NCI-H345 treated with DMSO at 0.1 percent for 48 hours (cell line): ENCODE data around the gene ATP10A.
"Not testable (repeated sequence)": the region's sequence is repeated elsewhere in the genome, so short reads cannot be mapped to it uniquely, and the experiment has no call there.

Source experiments
- DNase-seq: peaks from one replicate; lab custom pipeline; 2025; ENCODE audit not compliant: unreplicated experiment; lab: John Stamatoyannopoulos, UW

The ATP10A gene

DNA sequence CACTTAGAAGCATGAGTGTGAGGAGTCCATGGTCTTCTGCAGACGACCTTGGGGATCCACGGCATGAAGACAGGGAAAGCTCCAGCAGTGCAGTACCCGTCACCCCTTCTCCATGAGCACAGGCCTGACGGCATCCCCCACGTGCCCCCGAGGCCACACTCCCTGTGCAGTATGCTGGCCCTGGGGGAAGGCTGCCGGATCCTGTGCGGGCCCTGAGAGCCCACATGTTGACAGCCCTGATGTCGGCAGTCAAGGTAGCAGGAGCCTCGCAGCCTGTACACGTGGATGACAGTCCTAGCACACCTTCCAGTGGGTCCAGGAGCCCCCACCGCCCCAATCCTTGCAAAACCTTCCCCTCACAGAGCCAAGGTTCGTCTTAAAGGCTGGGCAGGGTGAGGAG lies 195.3 kb downstream of the ATP10A start:
- no peak for DNase-seq

DNA sequence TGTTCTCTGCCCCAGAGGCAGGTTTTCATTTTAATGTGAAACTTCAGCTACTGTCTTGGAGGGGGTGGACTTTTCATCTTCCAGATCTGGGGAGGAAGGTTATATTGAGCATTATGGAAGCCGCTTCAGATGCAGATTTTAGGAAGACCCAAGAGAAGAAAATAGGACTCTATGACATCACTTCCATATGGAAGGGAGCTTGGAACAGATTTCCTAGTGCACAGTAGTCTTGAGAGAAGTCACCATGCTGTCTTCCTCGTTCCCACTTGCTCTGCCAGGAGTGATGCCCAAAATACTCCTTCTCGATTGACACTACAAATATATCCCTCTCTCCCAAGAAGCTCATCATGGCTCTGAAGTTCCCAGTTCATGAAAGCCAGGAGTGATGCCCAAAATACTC lies 197.2 kb downstream of the ATP10A start:
- no peak for DNase-seq

DNA sequence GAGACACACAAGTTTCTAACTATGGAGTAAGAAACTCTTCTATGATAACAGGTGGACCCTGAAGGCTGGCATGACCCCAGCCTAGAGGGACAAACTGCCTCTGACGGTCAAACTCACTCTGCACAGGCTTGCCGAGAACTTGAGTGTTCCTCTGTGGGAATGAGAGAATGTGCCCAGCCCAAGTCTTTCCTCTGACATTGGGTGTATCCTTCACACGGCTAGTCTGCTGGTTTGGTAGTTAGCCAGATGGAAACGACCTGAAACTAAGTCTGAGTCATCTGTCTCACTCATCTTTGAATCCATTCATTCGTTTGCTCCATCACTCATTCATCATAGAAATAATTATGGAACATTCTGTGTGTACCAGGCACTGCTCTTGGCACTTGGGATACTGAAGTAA lies 198.4 kb downstream of the ATP10A start:
- no peak for DNase-seq

DNA sequence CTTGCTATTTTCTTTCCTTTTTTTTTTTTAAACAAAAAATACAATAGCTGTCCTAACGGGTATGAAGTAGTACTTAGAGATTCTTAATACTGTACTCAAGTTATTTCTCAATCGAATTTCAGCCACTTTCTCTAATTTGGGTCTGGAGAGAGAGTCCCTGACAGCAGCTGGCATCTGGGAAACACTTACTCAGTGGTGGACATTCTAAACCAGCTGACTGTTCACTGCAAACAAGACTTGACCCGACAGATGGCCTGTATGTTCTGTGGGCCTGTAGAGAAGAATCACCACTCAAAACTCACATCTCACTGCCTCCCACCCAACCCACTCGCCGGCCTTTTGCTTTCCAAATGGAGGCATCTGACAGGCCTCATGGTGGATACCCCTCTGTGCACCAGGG lies 199.6 kb downstream of the ATP10A start:
- DNase-seq, result no peak

DNA sequence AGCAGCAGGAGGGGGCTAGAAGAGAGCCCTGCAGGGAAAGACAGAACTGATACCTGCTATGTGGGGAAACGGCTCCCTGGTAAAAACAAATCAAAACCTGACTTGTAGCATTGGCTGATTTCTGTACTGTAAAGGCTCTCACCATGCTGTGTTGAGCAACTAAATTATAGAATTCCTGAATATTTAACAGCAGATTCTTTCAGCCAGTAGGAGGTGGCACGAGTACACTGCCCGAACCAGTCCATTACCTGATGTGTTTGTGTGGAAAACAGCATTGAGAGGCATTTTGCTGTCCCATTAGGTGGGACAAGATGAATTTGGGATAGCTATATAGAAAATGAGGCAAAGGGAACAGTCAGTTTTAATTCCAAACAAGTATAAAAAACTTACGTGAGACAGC lies 201.2 kb downstream of the ATP10A start:
- no peak for DNase-seq

DNA sequence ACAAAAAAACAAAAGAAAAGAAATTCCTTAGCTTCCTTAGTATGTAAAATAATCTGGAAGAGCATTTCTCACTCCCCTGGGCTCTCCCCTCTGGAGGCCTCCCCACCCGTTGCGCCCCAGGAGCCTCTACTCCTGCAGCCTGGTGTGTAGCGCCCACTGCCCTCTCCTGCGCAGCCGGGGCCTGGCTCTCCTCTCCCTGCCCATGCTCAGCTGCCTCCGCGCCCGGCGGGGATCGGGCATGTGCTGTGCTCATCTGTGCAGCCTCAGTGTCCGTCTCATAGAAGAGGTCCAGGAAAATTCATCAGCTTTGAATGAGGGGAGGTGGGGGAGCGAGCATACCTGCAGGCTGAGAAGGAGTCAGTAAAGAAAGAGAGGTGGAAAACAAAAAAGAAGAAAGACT lies 203.9 kb downstream of the ATP10A start:
- no peak for DNase-seq

DNA sequence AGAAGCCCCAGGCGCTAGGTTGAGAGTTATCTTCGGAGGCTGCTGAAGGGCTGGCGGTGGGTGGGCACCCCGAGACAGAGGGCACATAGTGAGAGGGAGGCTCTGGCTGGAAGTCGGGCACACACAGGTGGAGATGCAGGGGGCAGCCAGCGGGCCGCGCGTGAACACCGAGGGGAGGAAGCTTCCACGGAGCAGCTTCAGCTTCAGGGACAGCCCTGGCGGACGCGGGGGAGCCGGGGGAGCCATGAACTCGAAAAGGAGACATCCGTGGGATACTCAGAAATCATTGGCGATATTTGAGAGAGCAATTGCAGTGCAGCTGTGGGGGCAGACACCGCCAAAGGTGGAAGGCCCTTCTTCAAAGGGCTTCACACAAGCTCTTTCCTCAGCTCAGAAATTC lies 204.6 kb downstream of the ATP10A start:
- no peak for DNase-seq

DNA sequence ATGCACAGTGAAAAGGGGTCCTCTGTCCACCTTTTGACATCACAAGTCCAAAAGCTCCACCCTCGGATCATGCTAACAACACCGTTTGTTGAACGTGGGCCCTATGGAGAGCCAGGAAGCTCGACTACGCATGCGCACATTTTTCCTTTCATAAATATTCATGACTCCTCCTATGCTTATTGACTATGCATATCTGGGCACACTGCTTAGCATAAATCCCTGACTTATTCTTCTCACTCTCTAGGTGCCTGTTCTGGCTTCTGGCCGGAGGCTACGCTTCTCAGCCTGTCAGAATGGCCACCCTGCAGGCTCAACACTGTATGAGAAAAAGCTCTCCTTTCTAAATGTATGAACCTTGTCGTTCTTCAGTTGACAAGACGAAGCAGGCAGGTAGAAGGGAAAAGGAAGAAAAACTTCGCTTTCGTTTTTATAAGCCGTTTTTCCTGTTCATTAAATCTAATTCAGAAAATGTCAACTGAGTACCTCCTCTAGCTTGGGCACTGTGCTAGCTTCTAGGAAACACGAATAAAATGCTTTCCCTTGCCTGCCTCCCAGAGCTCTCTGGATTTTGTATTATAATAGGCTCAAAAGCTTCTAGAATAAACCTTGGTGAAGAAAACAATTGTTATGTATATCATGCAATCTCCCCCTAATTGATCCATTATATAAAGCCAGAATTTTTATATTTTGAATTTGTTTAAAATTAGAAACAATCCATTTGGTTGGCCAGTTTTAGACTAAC lies 207.7 kb downstream of the ATP10A start:
- no peak for DNase-seq

DNA sequence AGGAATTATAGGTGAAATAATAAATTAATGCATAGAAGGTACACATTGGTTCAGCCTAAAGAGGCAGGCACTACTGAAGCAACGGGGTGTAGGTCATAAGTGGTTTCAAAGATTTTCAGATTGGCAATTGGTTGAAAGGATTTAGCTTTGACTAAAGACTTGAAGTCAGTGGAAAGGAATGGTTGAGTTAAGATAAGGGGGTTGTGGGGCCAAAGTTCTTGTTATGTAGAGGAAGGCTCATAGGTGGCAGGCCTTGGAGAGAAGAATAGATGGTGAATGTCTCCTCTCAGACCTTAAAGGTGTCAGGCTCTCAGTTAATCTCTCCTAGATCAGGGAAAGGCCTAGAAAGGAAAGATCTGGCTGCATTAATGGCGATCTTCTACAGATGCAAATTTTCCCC lies 209.8 kb downstream of the ATP10A start:
- no peak for DNase-seq

DNA sequence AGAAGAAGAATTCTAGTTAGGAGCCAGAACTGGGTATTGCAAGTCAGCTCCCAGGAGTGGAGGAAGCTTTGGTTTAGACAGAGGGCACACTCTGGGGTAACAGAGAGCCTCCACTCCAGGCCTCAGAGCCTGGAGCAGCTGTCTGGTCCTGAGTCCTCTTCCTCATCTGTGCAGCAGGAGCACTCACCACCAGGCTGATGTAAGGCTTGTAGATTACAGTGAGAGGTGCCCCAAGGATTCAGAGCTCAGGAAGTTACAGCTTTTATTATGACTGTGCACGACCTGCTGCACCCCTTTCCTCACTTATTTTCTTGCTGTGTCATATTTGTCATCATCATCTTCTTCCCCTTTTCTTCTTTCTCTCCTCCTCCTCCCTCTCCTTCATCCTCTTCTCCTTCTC lies 210.4 kb downstream of the ATP10A start:
- DNase-seq, result no peak

DNA sequence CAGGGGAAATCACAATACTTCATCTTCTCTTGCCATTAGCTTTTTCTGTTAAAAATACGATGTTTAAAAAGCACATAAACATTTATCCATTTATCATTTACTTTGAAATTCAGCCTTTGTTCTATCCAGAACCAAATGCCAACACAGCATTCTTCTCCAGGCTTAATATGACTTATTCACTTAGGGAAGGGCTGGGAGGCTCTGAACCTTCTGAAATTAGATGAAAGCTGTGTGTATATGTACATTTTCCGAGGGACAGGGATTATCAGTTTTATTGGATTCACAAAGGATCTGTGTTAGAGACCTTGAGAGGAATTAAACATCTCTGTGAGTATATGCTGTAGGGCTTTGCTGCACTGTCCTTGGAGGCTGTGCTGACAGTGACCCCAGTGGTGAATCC lies 213.7 kb downstream of the ATP10A start:
- no peak for DNase-seq

DNA sequence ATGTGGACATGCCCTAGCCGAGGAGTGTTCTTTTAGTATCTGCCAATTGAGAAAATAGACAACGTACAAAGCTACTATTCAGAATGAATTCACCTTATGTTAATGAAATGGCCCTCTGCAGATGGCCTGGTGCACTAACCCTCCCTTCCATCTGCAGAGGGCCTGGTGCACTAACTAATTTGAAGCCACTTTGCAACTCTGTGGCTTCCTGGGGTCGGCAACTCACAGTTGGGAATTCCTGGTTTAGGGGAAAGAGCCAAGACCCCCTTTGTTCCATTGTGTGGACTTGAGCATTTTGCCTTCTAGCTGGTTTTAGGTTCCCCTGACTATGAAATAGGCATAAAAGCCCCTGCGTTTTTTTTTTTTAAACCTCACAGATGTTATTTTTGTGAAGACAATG lies 220.0 kb downstream of the ATP10A start:
- DNase-seq, result no peak

DNA sequence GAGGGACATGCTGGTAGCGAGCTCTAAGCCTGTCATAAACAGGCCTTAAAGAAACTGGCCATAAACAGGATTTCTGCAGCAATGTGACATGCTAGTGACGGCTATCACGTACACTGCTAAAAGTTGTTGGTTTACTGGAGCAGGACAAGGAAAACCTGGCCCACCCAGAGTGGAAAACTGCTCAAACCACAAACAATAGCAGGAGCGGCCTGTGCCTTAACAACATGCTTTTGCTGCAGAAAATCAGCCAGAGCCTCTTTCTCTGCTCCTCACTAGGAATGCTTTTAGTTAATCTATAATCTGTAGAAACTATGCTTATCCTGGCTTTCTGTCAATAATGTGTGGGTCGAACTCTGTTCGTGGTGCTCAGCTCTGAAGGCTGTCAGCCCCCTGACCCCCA lies 221.4 kb downstream of the ATP10A start:
- no peak for DNase-seq

DNA sequence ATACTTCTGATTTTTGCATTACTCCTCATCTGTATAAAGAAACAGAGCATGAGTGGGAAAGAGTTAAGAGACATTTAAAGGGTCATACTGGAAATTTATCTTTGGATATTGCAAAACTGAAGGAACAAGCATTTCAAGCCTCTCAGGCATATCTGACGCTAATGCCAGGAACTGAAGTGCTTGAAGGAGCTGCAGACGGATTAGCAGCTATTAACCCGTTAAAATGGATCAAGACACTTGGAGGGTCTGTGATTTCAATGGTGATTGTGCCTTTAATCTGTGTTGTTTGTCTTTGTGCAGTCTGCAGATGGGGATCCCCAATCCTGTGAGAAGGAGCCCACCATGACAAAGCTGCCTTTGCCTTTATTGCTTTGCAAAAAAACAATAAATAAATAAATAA lies 221.8 kb downstream of the ATP10A start:
- DNase-seq, result no peak

DNA sequence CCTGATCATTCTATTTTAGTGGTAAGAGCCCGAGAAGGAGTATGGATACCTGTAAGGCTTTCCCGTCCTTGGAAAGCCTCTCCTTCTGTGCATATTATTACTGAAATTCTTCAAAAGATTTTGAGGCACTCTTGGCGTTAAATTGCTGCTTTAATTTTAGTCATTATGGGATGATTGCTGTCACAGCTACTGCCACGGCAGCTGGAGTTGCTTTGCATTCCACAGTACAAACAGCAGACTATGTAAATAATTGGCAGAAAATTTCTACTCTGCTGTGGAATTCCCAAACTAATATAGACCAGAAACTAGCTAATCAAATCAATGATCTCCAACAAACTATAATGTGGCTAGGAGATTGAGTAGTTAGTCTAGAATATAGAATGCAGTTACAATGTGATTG lies 222.2 kb downstream of the ATP10A start:
- not testable (repeated sequence) for DNase-seq

DNA sequence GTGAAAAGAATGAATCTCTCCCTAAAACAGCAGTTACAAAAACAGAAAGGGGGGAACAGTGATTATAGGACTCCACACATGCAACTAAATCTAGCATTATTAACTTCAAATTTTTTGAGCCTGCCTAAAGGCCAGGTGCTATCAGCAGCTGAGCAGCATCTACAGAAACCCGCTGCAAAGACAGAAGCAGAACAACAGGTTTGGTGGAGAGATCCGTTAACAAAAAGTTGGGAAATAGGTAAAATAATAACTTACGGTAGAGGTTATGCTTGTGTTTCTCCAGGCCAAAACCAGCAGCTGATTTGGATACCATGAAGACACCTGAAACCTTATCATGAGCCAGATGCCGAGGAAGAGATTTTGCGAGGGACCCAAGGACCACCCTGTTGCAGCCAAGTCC lies 222.7 kb downstream of the ATP10A start:
- no peak for DNase-seq

DNA sequence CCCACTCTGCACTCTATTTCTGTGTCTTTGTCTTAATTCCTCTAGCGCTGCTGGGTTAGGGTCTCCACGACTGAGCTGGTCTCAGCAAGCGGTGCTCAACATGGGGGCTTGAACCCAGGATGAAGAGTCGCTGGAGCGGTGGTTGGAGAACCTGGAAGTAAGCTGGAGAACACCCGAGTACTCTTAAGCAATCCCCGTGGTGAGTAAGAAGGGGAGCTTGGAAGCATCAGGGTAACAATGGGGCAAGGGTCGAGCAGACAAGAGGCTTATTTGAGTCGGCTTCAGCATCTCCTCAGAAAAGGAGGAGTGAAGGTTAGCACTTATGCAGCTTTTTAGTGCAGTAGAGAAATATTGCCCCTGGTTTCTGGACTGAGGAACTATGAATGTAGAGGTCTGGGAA lies 226.6 kb downstream of the ATP10A start:
- not testable (repeated sequence) for DNase-seq

DNA sequence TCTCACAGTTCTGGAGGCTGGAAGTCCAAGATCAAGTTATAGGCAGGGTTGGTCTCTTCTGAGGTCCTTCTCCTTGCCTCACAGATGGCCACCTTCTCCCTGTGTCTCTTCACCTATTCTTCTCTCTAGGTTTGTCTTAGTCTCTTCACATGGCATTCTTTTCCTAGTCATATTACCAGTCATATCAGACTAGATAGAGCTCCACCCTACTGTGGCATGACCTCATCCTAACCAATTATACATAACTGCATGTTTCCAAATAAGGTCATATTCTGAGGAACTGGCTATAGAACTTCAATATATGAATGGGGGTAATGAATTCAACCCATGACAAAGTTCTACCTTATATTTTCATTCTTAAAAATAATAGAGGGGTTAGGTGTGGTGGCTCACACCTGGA lies 227.9 kb downstream of the ATP10A start:
- no peak for DNase-seq

DNA sequence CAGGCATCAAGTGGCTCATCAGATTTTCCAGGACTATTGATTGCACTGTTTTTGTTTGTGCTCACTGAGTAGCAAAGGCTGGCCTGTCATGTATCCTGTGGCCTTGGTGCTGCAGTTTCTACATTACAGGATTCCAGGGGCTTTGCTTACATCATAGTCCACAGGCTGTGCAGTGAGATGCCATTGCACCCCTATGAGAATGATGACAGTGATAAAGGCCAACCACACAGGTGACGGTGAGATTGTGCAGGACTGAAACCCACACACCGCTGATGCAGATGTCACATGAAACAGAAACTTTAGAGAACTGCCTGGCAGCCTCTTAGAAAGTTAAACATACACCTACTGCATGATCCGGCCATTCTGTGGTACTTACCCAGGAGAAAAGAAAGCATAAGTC lies 229.3 kb downstream of the ATP10A start:
- DNase-seq, result no peak

DNA sequence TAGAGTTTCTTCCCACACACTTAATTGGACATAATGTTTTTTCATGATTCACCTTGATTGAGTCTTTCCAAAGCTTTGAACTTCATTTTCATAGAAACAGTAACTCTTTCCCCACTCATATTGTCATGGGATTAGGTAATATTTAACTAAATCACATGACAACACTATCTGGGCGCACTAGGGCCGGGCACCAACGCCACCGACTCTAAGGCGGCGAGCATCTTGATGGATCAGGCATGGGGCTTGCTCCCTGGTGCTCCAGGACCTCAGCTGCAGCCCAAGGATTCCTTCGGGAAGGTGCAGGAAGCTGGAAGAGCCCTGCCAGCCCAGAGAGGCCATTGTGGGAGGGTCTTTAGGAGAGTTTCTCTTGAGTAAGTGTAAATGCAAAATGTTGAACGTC lies 231.2 kb downstream of the ATP10A start:
- DNase-seq, result no peak
